ENCODE results near the gene EEFSEC.

- TF ChIP-seq, protein P1, sequence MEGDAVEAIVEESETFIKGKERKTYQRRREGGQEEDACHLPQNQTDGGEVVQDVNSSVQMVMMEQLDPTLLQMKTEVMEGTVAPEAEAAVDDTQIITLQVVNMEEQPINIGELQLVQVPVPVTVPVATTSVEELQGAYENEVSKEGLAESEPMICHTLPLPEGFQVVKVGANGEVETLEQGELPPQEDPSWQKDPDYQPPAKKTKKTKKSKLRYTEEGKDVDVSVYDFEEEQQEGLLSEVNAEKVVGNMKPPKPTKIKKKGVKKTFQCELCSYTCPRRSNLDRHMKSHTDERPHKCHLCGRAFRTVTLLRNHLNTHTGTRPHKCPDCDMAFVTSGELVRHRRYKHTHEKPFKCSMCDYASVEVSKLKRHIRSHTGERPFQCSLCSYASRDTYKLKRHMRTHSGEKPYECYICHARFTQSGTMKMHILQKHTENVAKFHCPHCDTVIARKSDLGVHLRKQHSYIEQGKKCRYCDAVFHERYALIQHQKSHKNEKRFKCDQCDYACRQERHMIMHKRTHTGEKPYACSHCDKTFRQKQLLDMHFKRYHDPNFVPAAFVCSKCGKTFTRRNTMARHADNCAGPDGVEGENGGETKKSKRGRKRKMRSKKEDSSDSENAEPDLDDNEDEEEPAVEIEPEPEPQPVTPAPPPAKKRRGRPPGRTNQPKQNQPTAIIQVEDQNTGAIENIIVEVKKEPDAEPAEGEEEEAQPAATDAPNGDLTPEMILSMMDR (IDR thresholded peaks at IDR 0.05), result no peak
- TF ChIP-seq POLR2A (IDR thresholded peaks at IDR 0.05), result no peak
Observed at GRCh38 chr3:128235207-128235926, 82.1 kb downstream of the EEFSEC start.

All from breast epithelium (tissue), 3 donors.